GM12864 (cell line): Measurements from ENCODE around the gene HHIPL1.

Experiments
- DNase-seq: peaks from one replicate; pipeline ENCODE4 v3.0.0-alpha.2; 2011; ENCODE audit warnings: low read depth
- H3K4me3 ChIP-seq: 2 replicates; pipeline ENCODE4 v1.5.1; 2011; ENCODE audit warnings: mild to moderate bottlenecking, low read depth, low read length, control low read depth
- TF ChIP-seq, protein P1 (sequence below): IDR thresholded peaks from 2 replicates; pipeline ENCODE4 v1.5.1; 2011; ENCODE audit warnings: low read depth, mild to moderate bottlenecking, moderate library complexity, low read length, control low read depth, inconsistent platforms; ENCODE audit errors: missing control alignments

The HHIPL1 gene

DNA sequence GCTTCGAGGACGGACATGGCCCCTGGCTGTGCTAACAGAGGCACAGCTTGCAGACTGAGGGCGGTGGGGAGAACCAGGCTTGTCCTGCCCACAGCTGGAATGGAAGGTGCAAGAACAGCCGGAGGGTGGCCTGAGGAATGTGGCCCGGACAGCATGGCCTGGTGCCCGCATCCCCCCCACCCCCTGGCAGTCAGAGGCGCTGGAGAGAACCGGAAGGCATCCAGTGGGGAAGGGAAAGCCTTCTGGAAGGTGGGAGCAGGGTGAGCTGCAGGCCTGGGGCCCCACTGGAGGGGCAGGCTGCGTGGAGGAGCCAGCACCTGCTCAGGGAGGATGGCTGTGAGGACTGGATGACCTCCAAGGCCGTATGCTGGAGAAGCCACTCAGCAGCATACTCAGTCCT lies 31.0 kb downstream of the HHIPL1 start:
- H3K4me3 ChIP-seq = no peak overlapping the region
- TF ChIP-seq, protein P1, sequence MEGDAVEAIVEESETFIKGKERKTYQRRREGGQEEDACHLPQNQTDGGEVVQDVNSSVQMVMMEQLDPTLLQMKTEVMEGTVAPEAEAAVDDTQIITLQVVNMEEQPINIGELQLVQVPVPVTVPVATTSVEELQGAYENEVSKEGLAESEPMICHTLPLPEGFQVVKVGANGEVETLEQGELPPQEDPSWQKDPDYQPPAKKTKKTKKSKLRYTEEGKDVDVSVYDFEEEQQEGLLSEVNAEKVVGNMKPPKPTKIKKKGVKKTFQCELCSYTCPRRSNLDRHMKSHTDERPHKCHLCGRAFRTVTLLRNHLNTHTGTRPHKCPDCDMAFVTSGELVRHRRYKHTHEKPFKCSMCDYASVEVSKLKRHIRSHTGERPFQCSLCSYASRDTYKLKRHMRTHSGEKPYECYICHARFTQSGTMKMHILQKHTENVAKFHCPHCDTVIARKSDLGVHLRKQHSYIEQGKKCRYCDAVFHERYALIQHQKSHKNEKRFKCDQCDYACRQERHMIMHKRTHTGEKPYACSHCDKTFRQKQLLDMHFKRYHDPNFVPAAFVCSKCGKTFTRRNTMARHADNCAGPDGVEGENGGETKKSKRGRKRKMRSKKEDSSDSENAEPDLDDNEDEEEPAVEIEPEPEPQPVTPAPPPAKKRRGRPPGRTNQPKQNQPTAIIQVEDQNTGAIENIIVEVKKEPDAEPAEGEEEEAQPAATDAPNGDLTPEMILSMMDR = no peak
- no peak for DNase-seq

DNA sequence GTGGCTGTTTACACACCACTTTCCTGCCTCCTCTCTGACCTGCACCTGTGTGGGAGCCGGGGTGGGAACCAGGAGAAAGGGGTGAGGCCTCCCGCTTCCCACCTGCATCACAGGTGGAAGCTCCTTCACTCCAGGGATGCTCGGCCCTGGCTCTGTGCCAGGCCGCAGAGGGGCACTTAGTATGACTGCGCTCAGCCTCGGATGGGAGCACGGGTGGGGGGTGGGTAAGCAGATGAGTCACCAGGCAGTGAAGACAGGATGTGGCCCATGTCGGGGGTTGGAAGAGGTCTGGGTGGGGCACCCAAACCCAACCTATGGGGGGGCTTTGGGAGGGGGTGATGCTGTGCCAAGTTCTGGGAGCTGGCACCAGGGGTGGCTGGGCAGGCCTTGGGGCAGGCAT lies 31.7 kb downstream of the HHIPL1 start:
- DNase-seq = no peak
- TF ChIP-seq, protein P1 = no peak
- H3K4me3 ChIP-seq = no peak overlapping the region

DNA sequence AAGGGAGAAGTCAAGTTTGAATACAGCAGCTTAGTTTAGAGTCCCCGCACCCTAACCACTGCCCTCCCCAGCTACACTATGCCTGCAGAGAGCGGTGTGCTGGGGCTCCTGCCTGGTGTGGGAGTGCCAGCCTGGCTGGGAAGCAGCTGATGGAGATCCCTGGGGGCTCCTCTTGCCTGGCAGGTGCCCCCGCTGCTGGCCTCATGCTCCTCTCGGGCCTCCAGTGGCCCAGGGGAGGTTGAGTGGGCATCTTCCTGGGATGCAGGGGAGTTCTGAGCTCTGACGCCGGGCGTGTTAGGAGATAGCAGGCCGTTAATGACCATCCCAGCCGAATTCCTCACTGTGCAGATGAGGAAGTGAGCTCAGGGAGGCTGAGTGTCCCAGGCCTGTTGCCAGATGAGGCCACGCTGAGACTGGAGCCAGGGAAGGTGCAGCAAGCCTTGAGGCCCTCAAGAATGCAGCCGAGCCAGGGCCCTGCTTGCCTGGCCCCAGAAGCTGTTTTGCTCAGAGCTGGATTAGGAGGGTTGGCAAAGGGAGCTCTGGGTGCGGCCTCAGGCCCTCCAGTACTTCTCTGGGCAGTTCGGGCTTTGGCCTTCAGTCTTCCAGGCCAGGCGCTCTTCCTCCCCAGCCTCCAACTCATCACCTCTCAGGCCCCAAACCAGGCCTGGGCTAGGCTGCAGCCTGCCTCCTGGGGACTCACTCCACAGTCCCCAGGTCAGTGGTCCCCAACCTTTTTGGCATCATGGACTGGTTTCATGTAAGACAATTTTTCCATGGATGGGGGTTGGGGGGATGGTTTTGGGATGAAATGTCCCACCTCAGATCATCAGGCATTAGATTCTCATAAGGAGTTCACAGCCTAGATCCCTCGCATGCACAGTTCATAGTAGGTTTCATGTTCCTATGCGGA lies 32.6 kb downstream of the HHIPL1 start:
- TF ChIP-seq, protein P1 = no peak
- no peak for DNase-seq
- H3K4me3 ChIP-seq = no peak overlapping the region

DNA sequence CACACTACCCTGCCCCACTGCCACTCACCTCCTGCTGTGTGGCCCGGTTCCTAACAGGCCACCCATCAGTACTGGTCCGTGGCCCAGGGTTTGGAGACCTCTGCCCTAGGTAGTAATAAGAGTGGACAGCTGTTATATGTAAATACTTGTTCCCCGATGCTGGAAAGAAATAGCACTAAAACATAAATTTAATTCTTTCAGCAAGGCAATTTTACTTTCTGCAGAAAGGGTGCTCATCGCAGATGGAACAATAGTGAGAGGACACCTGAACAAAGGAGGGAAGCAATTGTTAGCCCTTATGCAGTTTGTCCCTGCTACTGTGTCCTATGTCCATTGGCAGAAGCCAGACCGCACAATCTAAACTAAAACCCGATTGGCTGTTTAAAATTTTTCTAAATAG lies 33.3 kb downstream of the HHIPL1 start:
- no peak for DNase-seq
- TF ChIP-seq, protein P1 = no peak
- H3K4me3 ChIP-seq = no peak overlapping the region

DNA sequence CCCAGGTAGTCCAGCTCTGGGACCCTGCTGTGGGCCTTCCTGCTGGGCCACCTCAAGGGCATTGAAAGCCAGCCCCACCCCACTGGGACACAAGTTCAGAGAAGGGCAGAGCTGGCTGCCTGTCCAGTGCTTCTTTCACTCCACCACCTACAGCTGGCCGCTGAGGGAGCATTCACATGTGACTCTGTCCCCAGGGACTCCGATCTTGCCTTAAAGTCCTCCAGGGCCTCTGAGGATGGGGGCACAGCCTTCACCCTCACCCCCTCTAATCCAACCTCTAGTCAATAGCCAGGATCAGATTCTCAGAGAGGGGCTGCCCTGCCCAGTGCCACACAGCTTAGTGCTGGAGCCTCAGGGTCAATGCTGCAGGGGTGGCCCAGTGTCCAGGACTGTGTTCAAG lies 34.2 kb downstream of the HHIPL1 start:
- no peak for DNase-seq
- no peak overlapping the region for H3K4me3 ChIP-seq
- TF ChIP-seq, protein P1 = no peak

DNA sequence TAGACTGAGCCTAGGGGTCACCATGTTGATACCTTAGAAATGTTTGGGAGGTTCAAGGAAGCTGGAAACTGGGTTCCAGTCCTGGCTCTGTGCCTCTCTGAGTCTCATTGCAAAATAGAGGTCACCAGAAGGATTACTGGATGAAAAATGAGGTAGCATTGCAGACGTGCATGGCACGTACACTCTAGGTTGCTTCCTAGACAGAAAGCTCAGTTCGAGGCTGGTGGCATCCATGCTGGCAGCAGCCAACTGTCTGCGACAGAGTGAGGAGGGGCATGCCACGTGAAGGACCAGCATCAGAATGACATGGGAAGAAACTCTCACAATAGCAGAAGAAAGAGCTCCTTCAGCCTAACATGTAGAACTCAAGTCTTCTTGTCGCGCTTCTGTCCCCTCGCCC lies 34.6 kb downstream of the HHIPL1 start:
- no peak overlapping the region for H3K4me3 ChIP-seq
- TF ChIP-seq, protein P1 = no peak
- no peak for DNase-seq

DNA sequence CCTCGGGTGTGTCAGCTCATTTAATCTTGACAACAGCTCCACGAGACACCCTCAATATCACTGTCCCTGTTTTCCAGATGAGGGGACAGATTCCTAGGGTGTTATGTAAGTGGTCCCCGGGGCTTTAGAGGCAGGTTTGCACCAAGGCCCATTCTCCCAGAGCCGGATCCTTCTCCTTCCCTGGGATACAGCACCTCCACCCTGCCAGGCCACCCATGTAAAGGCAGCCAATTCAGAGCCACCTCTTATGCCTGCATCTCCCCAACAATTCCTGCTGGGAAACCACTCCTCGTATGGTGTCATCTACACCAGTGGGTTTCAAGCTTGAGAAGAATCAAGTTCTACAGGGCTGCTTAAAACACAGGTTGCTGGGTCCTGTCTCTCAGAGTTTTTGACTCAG lies 35.1 kb downstream of the HHIPL1 start:
- TF ChIP-seq, protein P1 = no peak
- no peak overlapping the region for H3K4me3 ChIP-seq
- DNase-seq = no peak
